Forelimb muscle (tissue), 1 donor: ENCODE data around the gene RTBDN. TPM values are rescaled to one million over a fixed set of nuclear protein-coding genes. Genes with fewer than 3 reads are reported as not detected.
"Not testable (repeated sequence)": the region's sequence is repeated elsewhere in the genome, so short reads cannot be mapped to it uniquely, and the experiment has no call there.

Experiments
- DNase-seq: peaks from one replicate; pipeline ENCODE4 v3.0.0-alpha.2; 2013; ENCODE audit warnings: low read depth
- polyA plus RNA-seq: library from polyadenylated mRNA; unstranded; fragments of 120-200 nt; gene quantifications from one replicate; pipeline ENCODE4 v1.2.1, GENCODE V29; 2013; ENCODE audit not compliant: insufficient read length

The RTBDN gene
- polyA plus RNA-seq, 1 donor, result not detected

DNA sequence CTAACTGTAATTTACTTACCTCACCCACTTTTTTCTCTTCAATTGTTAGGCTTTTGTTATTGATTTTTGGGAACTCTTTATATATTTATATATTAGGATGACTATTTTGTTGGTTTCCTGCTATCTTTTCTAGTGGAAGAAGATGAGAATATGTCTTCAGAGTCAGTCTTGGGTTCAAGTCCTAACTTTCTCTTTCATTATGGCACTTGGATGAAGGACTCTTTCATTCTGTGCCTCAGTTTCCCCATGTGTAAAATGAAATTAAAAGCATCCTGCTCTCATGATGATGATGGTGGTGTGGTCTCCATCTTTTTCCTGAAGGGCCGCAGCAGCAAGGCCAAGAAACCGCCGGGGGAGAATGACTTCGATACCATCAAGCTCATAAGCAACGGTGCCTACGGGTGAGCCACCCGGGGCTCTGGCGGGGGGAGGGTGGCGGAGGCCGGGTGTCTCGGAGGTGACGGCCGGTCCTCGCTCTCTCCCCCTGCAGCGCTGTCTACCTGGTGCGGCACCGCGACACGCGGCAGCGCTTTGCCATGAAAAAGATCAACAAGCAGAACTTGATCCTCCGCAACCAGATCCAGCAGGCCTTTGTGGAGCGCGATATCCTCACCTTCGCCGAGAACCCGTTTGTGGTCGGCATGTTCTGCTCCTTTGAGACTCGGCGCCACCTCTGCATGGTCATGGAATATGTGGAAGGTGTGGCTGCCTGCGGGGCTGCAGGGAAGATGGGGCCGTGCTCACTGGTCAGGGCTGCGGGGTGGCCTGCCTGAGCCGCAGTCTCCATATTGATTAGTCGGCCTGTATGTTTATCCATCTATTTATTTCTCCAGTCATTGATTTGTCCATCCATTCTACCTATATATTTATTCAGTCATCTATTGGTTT lies 23.9 kb upstream of the RTBDN start:
- DNase-seq, result no peak

DNA sequence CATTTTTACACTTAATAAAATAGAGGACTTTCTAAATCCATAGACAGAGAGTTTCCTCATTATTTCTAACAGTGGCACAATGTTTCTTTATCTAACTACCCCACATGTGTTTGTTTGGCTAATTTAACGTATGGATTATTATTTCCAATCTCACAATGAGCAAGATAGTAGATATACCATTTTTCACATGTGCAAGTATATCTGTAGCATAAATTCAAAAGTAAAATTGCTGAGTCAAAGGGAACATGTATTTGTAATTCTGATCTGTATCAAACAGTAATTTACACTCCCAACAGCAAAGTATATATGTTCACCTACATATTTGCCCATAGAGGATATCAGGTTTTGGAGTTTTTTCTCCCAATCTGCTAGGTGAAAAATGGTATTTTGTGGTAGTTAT lies 22.3 kb upstream of the RTBDN start:
- DNase-seq, result no peak

DNA sequence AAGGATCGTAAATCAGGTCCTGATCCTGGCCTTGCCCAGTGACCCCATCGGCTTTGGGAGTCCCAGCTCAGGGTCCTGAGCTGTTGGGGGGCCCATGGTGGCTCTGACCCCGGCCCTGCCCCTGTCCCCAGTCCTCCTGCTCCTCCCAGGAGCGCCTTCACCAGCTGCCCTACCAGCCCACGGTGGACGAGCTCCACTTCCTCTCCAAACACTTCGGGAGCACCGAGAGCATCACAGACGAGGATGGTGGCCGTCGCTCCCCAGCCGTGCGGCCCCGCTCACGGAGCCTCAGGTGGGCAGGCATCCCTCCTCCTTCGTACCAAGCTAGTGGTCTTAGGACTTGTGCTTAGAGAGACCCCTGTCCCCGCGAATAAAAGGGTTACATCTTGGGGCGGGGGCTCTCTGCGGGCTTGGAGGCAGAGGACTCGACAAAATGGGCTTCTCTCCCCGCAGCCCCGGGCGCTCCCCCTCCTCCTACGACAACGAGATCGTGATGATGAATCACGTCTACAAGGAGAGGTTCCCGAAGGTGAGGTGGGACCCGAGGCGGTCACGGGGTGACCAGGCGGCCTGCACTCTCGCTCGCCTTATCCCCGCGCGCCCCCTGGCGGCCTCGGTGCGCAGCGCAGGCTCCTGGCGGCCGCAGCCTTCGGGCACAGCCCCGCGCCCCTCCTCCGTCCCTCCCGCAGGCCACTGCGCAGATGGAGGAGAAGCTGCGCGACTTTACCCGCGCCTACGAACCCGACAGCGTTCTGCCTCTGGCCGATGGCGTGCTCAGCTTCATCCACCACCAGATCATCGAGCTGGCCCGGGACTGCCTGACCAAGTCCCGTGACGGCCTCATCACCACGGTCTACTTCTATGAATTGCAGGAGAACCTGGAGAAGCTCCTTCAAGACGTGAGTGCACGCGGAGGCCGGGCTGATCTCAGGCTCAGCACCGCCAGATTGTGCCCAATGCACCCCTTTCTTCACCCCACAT lies 13.1 kb upstream of the RTBDN start:
- DNase-seq, result peak; percentile 25

DNA sequence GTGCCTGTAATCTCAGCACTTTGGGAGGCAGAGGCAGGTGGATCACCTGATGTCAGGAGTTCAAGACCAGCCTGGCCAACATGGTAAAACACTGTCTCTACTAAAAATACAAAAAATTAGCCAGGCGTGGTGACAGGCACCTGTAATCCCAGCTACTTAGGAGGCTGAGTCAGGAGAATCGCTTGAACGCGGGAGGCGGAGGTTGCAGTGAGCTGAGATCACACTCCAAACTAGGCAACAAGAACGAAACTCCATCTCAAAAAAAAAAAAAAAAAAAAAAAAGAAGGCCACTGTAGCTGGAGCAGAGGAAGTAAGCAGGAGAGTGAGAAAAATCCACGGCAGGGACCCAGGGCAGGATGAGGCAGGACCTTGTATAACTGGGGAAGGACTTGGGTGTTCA lies 12.2 kb upstream of the RTBDN start:
- not testable (repeated sequence) for DNase-seq

DNA sequence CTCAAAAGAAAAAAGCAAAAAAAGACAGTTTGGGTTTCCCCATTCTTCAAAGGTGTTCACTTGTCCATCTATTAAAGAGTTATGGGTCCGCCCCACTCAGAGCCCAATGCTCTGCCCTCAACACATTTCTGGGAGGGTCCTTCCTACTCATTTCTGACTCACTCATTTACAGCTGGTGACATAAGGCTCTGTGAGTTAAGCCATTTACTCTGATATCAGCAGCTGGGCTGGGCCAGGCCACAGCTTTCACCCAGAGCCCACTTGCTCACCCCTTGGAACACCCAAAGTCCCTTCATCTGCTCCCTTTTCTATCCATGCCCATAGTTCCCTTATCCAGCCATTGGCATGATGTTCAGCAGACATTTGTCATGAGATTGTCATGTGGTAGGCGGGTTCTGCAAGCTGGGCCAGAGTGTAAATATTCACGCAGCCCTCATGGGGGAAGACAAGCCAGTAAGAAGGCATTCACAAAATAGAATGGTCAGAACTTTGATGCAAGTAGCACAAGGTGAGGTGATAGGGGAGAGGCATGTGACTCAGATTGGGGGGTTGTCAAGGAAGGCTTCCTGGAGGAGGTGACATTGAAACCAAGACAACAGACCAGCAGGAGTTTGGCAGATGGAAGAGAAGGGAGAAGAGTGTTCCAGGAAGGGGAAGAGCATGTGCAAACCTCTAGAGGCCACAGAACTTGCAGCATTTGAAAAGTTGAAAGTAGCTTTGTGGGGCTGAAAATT lies 9.8 kb upstream of the RTBDN start:
- DNase-seq, result no peak

DNA sequence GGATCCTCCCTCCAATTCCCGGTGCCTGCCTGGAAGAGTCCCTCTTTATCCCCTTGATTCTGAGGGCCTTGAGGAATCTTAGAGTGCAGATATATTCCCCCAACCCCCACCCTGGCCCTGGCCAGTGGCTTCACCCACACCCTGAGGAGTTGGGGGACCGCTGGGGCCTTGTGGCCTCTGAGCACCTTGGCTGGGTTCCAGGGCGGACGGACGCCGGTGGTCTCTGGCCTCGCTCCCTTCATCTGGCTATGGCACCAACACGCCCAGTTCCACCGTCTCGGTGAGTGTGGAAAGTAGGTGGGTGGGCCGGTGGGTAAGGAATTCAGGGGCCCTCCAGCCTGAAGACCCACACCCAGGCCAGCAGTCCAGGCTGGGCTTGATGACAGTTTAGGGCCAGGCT lies 8.9 kb upstream of the RTBDN start:
- DNase-seq, result no peak

DNA sequence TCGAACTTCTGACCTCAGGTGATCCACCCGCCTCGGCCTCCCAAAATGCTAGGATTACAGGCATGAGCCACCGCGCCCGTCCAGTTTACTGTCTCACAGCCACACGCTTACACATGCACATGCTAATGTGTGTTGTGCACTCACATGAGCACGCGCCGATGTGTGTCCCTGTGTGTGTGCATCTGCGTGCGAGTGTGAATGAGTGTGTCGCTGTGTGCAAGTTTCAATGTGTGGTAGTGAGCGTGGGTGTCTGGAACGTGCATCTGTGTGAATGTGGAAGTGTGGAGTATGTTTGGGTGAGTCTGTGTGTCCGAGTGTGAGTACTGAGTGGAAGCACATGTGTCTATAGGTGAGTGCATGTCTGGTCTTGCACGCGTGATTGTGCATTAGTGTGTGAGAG lies 8.1 kb upstream of the RTBDN start:
- DNase-seq, result no peak

DNA sequence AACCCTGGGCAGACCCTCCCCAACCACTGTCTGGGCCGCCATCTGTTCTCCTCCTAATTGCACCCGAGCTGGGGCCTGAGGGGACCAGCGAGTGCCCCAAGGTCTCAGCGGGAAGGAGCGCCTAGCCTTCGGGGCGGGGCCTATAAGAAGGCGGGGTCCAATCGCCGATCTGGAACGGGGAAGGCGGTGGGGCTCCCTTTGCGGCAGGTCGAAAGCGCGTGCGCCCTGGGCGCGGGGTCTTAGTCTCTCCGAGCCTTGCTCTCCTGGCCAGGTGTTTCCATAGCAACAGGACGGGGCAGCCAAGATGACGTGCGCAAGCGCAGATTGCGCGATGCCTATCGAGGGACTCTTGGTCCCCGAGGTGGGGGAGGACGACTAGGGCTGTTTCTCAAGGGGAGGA lies 6.7 kb upstream of the RTBDN start:
- no peak for DNase-seq

DNA sequence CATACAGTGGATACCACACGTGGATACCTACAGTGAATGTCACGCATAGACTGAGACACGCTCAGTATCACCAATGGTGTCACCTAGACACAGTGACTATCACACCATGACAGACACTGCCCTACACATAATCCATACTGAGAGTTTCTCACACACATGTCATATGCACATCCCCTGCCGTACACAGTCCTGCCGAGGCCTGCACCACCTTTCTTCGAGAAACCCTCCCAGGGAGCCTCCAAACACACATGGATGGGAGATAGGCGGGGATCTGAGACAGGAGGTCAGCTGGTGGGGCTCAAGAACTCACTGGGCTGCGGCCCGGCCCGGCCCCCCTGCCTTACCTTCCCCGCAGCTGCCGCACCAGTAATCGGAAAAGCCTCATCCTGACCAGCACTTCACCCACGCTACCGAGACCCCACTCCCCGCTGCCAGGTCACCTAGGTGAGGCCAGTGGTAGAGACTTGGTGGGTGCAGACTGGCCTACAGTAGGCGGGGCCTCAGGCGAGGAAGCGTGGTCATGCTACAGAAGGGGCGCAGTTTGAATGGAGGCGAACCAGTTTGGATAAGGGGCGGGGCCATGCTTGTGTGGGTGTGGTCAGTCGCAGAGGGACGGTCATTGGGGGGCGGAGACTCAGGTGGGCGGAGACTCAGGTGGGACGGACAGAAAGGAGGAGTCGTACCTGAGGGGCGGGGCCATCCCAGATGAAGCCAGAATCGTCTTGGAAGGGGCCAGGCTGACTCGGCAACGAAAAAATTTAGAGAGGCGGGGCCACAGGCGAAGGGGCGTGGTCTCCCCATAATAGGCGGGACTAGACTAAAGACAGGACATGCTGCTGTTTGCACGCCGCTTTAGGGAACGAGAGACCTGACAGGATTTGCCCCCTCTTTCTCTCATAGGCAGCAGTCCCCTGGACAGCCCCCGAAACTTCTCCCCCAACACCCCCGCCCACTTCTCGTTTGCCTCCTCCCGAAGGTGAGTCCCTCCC lies 6.0 kb upstream of the RTBDN start:
- no peak for DNase-seq

DNA sequence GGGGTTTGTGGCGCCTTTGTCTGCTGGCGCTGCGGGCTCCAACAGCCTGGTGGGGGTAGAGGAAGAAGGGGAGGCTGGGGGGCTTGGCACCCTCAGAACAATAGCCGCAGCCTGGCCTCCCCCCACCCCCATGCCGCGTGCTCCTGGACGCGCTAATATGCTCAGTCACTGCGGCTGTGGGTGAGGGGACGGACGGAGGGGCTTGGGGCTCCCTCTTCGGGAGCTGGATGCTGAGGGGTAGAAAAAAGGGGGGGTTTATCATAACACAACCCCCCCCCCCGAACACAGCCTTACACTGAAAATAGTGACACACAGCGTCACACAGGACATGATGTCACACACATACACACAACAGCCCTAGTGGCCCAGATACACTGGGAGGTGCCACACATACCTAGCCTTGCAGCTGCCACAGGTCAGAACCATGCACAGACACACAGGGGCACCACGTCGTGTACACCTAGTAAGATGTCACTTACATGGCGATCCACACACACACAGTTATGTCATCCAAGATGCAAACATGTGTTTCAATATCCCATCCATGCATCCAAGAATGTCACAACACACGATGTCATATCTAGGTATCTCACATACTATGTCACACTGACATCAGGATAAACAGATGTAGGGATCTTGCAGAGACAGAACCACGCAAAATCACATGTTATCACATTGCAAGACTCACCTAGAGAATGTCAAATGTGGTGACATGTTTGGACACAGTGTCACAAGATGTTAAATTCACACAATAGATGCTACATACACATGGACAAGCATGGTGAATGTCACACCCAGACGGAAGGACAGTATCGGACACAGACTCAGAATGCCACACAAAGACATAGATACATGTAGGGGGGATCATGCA lies 4.7 kb upstream of the RTBDN start:
- no peak for DNase-seq

DNA sequence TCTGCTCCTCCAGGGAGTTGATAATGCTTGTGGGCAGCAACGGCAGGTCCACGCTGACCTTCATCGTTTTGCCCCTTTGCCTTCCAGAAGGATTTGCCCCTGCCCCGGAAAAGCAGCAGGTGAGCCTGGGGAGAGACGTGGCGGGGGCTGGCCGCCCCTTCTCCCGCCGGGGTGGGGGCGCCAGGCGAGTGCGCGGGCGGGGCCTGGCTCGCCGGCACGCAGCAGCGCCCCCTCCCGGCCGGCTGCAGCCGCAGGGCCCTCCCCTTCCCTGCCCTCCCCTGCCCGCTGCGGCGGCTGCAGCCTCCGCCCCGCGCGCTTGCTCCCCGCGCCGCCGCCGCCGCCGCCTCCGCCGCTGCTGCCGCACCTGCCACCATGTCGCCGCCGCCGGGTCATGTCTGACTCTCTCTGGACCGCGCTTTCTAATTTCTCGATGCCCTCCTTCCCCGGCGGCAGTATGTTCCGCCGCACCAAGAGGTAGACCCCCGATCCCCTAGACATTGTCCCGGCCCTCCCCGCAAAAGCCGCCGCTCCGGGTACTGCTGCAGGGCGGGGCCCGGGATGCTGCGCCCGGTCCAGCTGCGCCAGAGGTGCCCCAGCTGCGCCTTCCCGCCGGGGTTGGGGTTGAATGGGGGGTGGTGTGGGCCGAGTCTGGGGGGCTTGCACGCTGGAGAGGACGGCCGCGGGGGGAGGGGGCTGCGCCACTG lies 4.0 kb upstream of the RTBDN start, which contains the start of gene MAST1:
MAST1 (plus strand) TSS at position 334 of the 704 bp plus-strand sequence; CDS start at position 392, 58 bp downstream.
- no peak for DNase-seq

DNA sequence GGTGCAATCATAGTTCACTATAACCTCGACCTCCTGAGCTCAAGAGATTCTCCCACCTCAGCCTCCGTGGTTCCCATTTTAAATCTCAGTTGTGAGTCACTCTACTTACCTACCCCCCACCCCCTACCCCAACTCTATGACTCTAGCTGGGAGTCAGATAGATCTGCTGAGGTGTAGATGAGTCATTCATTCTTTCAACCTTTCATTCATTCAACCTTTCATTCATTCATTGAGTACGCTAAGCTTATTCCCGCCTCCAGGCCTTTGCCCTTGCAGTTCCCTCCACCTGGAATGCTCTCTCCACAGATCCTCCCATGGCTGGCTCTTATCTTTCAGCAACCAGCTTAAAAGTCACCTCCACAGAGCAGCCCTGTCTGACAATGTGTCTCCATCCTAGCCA lies 2.8 kb upstream of the RTBDN start:
- DNase-seq, result no peak

DNA sequence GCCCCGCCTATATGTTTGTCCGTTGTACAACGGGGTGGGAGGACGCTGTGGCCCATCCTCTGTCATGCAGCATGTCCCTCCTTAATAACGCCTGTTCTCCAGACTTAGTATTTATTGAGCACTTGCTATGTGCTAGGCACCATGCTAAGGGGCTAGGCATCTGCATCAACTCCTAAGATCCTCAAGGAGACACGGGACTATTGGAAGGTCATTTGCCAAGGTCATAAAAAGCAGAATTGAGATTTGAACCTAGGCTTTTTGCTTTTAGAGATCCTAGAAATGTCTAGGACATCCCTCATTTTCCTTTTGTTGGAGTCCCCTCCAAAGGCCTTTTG lies 2.1 kb upstream of the RTBDN start:
- DNase-seq, result no peak

DNA sequence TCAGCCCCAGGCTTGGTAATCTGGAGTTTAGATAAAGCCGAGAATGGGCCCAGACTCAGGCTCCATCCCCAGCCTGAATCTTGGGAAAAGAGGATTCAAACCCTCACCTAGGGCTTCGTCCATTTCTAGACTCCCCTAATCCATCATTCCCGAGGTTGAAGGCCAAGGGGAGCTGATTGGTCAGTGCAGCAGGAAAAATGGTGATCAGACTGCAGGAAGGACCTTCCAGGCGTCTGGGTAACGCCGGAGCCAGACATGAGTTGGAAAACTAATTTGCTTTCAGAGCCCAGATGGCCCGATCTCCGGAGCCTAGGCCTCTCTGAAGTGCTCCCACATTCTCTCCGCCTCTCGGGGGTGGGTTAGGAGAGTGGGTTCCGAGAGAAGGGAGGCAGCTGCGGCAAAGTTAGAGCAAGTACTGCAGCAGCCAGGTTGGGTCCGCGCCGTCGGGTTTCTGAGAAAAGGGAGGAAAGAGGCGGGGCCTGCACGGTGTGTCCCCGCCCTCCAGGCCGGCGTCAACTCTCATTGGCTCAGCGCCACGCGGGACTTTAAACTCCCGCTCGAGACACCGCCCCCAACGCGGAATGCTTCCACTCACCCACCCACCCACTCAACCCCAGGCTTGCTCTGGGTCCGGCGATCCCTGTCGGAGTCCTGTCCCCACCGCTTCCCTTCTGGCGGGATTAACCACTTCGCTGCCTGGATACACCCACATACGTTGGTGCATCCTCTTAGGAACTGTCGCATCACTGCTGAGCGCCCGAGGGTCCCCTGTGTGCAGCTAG lies 788 bp upstream of the RTBDN start:
- DNase-seq, result no peak

DNA sequence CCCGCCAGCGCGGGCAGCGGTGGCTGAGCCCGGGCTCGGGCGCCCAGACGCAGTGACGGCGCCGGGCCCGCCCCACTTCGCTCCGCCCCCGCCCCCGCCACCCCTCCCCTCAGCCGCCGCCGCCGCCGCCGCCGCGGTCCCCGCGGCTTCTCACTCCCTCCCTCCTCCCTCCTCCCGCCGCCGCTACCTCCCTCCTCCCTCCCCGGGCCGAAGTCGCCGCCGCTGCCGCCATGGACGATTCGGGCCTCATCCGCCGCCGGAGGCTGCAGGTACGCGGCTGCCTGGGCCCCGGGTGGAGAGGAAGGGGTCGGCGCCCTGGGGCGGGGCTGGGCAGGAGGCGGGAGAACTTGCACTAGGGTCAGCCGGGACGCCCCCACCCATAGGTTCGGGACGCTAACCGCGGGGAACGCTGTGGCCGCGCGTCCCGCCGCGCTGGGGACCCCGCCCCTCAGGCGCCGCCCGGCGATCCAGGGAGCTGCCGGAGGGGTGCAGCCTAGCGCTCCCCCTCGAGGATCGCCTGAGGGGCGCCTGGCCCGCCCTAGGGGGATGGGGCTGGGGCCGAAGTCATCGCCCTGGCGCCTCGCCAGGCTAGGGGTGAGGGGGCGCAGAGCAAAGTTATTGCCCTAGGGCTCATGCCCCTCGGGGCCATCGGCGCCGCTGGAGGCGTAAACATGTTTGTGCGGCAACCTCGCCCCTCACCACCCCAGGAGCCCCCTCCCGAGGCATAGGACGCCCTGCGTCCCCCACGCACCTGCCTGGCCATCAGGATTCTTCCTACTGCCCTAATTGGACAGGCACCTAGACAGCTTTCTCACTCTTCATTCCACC lies 427 bp downstream of the RTBDN start:
- DNase-seq, result no peak

DNA sequence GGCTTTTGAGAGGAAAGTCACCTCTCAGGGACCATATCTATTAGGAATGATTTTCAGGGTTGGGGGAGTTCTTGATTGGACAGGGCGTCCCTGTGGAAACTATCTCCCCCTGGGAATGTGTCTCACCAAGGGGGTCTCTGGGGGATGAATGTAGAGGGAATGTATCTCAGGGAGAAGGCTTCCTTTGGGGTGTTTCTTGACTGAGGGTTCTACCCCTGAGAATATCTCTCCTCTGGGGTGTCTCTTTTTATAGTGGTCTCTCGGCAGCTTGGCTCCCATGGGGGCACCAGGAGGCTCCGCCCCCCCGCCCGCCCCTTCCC lies 1.0 kb downstream of the RTBDN start:
- DNase-seq, result no peak

DNA sequence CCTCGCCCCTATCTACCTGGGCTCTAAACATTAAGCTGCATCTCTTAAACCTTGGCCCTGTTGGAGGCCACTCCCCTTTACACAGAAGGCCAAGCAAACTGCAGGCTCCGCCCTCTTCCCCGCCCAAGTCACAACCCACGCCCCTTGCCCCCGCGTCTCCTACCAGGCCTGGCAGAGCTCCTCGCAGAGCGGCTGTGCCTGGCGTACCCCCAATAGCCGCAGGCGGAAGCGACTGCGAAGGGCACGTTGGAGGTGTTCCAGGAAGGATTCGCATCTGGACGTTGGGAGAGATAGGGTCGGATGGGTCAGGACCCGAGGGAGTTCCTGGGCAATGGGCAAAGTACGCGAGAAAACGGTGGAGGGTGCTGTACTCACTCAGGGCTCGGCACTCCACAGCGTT lies 5.9 kb downstream of the RTBDN start:
- no peak for DNase-seq
